ENCODE data around the gene SLC51A.
"Not testable (repeated sequence)": the region's sequence is repeated elsewhere in the genome, so short reads cannot be mapped to it uniquely, and the experiment has no call there.

SLC51A gene

GRCh38 chr3:196193736-196194541 is 22.4 kb upstream of the SLC51A start:
- DNase-seq (ENCODE audit: low spot score) = no peak

GRCh38 chr3:196194542-196194915 is 21.8 kb upstream of the SLC51A start:
- no peak for DNase-seq (ENCODE audit: low spot score)

- peak; percentile 35 for DNase-seq (ENCODE audit: low spot score)
Observed at GRCh38 chr3:196195664-196196265, 20.6 kb upstream of the SLC51A start.

GRCh38 chr3:196197524-196197923 is 18.8 kb upstream of the SLC51A start:
- DNase-seq (ENCODE audit: low spot score) = no peak

GRCh38 chr3:196198081-196198675 is 18.2 kb upstream of the SLC51A start:
- DNase-seq (ENCODE audit: low spot score) = no peak

- DNase-seq (ENCODE audit: low spot score) = no peak
Observed at GRCh38 chr3:196198771-196199753, 17.3 kb upstream of the SLC51A start.

GRCh38 chr3:196202516-196202970 is 13.8 kb upstream of the SLC51A start:
- no peak for DNase-seq (ENCODE audit: low spot score)

GRCh38 chr3:196203846-196204245 is 12.5 kb upstream of the SLC51A start:
- no peak for DNase-seq (ENCODE audit: low spot score)

GRCh38 chr3:196205442-196206205 is 10.7 kb upstream of the SLC51A start:
- DNase-seq (ENCODE audit: low spot score) = not testable (repeated sequence)

- DNase-seq (ENCODE audit: low spot score) = peak; percentile 15
Observed at GRCh38 chr3:196207159-196207832, 9.0 kb upstream of the SLC51A start.

- peak; percentile 47 for DNase-seq (ENCODE audit: low spot score)
Observed at GRCh38 chr3:196207833-196208607, 8.3 kb upstream of the SLC51A start.

- DNase-seq (ENCODE audit: low spot score) = no peak
Observed at GRCh38 chr3:196208942-196209695, 7.2 kb upstream of the SLC51A start.

- DNase-seq (ENCODE audit: low spot score) = not testable (repeated sequence)
Observed at GRCh38 chr3:196209944-196210672, 6.2 kb upstream of the SLC51A start.

- DNase-seq (ENCODE audit: low spot score) = no peak
Observed at GRCh38 chr3:196210673-196211556, 5.4 kb upstream of the SLC51A start, which contains the start of gene ZDHHC19. TSS of gene ZDHHC19 (minus strand) at chr3:196211400. CDS start at chr3:196211315, 85 bp downstream.

- DNase-seq (ENCODE audit: low spot score) = no peak
Observed at GRCh38 chr3:196214783-196215441, 1.4 kb upstream of the SLC51A start.

- DNase-seq (ENCODE audit: low spot score) = no peak
Observed at GRCh38 chr3:196215493-196216020, 777 bp upstream of the SLC51A start.
